HG03457 (cell line): Measurements from ENCODE around the gene ALDH9A1.
"Not testable (repeated sequence)": the region's sequence is repeated elsewhere in the genome, so short reads cannot be mapped to it uniquely, and the experiment has no call there.

ENCODE experiments used
- ATAC-seq: cut with Tn5 transposase; IDR thresholded peaks from one replicate; pipeline ENCODE4 v1.9.1; 2021; ENCODE audit warnings: moderate number of reproducible peaks; ENCODE audit not compliant: unreplicated experiment

Gene ALDH9A1

GRCh38 chr1:165697881-165698760 is at the start of gene ALDH9A1:
ALDH9A1 (minus strand) TSS chr1:165698562; CDS start chr1:165698558, 4 bp downstream.
- ATAC-seq, result peak; percentile 93

- ATAC-seq, result no peak
These were observed 49.5 kb upstream of the ALDH9A1 start for GRCh38 chr1:165747632-165748447.

GRCh38 chr1:165744913-165745312 is 46.6 kb upstream of the ALDH9A1 start:
- ATAC-seq, result not testable (repeated sequence)

- ATAC-seq, result no peak
These were observed 43.8 kb upstream of the ALDH9A1 start for GRCh38 chr1:165742194-165742593.

GRCh38 chr1:165738794-165739193 is 40.4 kb upstream of the ALDH9A1 start:
- peak; percentile 77 for ATAC-seq

GRCh38 chr1:165737196-165737595 is 38.8 kb upstream of the ALDH9A1 start:
- ATAC-seq, result no peak

GRCh38 chr1:165734906-165735305 is 36.5 kb upstream of the ALDH9A1 start:
- no peak for ATAC-seq

GRCh38 chr1:165726841-165727240 is 28.5 kb upstream of the ALDH9A1 start:
- no peak for ATAC-seq

GRCh38 chr1:165726169-165726568 is 27.8 kb upstream of the ALDH9A1 start:
- no peak for ATAC-seq

- ATAC-seq, result no peak
These were observed 19.7 kb upstream of the ALDH9A1 start for GRCh38 chr1:165717918-165718515.

GRCh38 chr1:165716265-165717051 is 18.1 kb upstream of the ALDH9A1 start:
- not testable (repeated sequence) for ATAC-seq

GRCh38 chr1:165712764-165713163 is 14.4 kb upstream of the ALDH9A1 start:
- ATAC-seq, result no peak

GRCh38 chr1:165707984-165708706 is 9.8 kb upstream of the ALDH9A1 start:
- no peak for ATAC-seq

- no peak for ATAC-seq
These were observed 5.3 kb upstream of the ALDH9A1 start for GRCh38 chr1:165703648-165704047.

- ATAC-seq, result not testable (repeated sequence)
These were observed 3.6 kb upstream of the ALDH9A1 start for GRCh38 chr1:165701922-165702321.

GRCh38 chr1:165699577-165699976 is 1.2 kb upstream of the ALDH9A1 start:
- ATAC-seq, result no peak

GRCh38 chr1:165698761-165699052 is 345 bp upstream of the ALDH9A1 start:
- no peak for ATAC-seq

GRCh38 chr1:165697491-165697880 is 876 bp downstream of the ALDH9A1 start:
- ATAC-seq, result no peak

GRCh38 chr1:165696625-165697100 is 1.7 kb downstream of the ALDH9A1 start:
- ATAC-seq, result no peak

GRCh38 chr1:165695031-165695430 is 3.3 kb downstream of the ALDH9A1 start:
- no peak for ATAC-seq
